Heart left ventricle (tissue), 13 donors: ENCODE data around the gene CHCHD6.

Experiments
- CTCF ChIP-seq, 12 donors: fragments of 200-600 bp; sonication (generic) in 4 of 12; IDR thresholded peaks; one replicate each; pipeline versions ENCODE4 v1.5.0 to v1.8.0; 2018 to 2022; ENCODE audit warnings: antibody characterized with exemption in 12 of 12, mild to moderate bottlenecking in 5 of 12
- POLR2A ChIP-seq, 2 donors: fragments of 450-650 bp; IDR thresholded peaks; one replicate each; pipeline ENCODE4 v1.6.1; 2017; ENCODE audit warnings: antibody characterized with exemption in 2 of 2, mild to moderate bottlenecking in 2 of 2, moderate library complexity in 2 of 2
- donor health status: ischemic (EF 13 %, LVEDD 7.1; RV severe dilation, severe dysfunction).
- donor health status: DM: no; HTN: yes; CAD: no.
- donor health status: DM: no; HTN: no; CAD: no.
- donor health status: ischemic (EF 25% LVEDD 6.9; RV normal size, moderate dysfunction).
- donor health status: ischemic (EF 25% LVEDD 5.7; RV mildly dilated, moderate dysfunction).
- donor health status: ischemic (EF 35%, LVEDD 5.7; RV mildly dilated, moderate dysfunction).
- donor health status: nonischemic (EF 11% LVEDD 7.7; RV severe dilation, severe dysfunction).
- donor health status: DM: yes; HTN: yes; CAD: no.
- donor health status: PGD.
- donor health status: ischemic (EF 29% LVEDD 5.4; RV normal size, mild dysfunction).
- donor health status: nonischemic (EF 23%, LVEDD 6.1; RV moderate dilation, normal function).

- TF ChIP-seq CTCF (IDR thresholded peaks at IDR 0.05) = no peak
- no peak for TF ChIP-seq POLR2A (IDR thresholded peaks at IDR 0.05)
These were observed 252.3 kb downstream of the CHCHD6 start for GRCh38 chr3:126956361-126956760.
